ENCODE results near the gene REM2.

GRCh38 chr14:22872833-22873520 is 10.0 kb upstream of the REM2 start:
- TF ChIP-seq, protein P1, sequence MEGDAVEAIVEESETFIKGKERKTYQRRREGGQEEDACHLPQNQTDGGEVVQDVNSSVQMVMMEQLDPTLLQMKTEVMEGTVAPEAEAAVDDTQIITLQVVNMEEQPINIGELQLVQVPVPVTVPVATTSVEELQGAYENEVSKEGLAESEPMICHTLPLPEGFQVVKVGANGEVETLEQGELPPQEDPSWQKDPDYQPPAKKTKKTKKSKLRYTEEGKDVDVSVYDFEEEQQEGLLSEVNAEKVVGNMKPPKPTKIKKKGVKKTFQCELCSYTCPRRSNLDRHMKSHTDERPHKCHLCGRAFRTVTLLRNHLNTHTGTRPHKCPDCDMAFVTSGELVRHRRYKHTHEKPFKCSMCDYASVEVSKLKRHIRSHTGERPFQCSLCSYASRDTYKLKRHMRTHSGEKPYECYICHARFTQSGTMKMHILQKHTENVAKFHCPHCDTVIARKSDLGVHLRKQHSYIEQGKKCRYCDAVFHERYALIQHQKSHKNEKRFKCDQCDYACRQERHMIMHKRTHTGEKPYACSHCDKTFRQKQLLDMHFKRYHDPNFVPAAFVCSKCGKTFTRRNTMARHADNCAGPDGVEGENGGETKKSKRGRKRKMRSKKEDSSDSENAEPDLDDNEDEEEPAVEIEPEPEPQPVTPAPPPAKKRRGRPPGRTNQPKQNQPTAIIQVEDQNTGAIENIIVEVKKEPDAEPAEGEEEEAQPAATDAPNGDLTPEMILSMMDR (conservative IDR thresholded peaks at IDR 0.05): peak; percentile 73
- no peak for TF ChIP-seq ZFX (IDR thresholded peaks at IDR 0.05)

All from C4-2B (cell line).